Endothelial cell of umbilical vein (primary cell): ENCODE results near the gene BCL11A.

Experiments used
- CTCF ChIP-seq, 2 donors: IDR thresholded peaks; 1 replicate in 1 of 2; 2 replicates in 1 of 2; pipeline ENCODE4 v1.5.1; 2011; ENCODE audit warnings: low read length in 2 of 2, mild to moderate bottlenecking in 2 of 2, moderate library complexity in 2 of 2, control low read depth in 1 of 2, inconsistent platforms in 1 of 2, low read depth in 1 of 2; ENCODE audit not compliant: insufficient read depth in 1 of 2; ENCODE audit errors: extremely low read depth in 1 of 2
- FOS ChIP-seq: IDR thresholded peaks from 2 replicates; pipeline ENCODE4 v1.6.1; 2011; ENCODE audit warnings: mild to moderate bottlenecking, low read length, moderate library complexity, borderline replicate concordance; ENCODE audit not compliant: insufficient read depth
- POLR2A ChIP-seq: IDR thresholded peaks from 2 replicates; pipeline ENCODE4 v1.6.1; 2012; ENCODE audit warnings: low read depth, mild to moderate bottlenecking, control low read depth, low read length

GRCh38 chr2:60488291-60488690 is 65.2 kb downstream of the BCL11A start:
- TF ChIP-seq POLR2A (no peak), FOS (no peak), CTCF (IDR thresholded peaks at IDR 0.05; ENCODE audit: extremely low read depth in 1 of 2, insufficient read depth in 1 of 2, low read depth in 1 of 2, low read length in 2 of 2) (no peak)
